ENCODE measurements around the gene RFPL4AL1.
"Not testable (repeated sequence)": the region's sequence is repeated elsewhere in the genome, so short reads cannot be mapped to it uniquely, and the experiment has no call there.

Gene RFPL4AL1
- 0 reads per million in 2 donors for total RNA-seq

GRCh38 chr19:55768818-55769217, at the start of gene RFPL4AL1:
Gene RFPL4AL1, plus strand, starts transcription at chr19:55769118. Its CDS starts 2,687 bp downstream, at chr19:55771805.
- not testable (repeated sequence) for DNase-seq

- no peak for DNase-seq
These were observed 48.6 kb upstream of the RFPL4AL1 start for GRCh38 chr19:55720214-55720746.

DNA sequence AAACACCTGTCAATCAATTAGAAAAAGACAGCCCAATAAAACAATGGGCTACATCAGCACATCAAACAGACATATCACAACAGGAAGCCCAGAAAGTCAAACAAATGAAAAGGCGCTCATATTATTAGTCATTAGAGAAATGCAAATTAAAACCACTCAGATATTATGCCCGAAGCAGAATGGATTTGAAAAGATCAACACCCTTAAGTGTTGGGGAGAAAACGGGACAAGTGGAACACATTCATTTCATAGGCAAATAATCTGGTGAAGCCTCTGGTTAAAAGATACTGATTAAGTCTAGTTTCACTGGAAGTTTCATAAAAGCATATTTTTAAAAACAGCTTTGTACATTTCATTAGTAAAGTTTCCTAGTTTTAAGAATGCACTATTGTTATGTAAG, 48.1 kb upstream of the RFPL4AL1 start:
- DNase-seq: no peak

GRCh38 chr19:55723491-55723890, 45.4 kb upstream of the RFPL4AL1 start:
- no peak for DNase-seq

DNA sequence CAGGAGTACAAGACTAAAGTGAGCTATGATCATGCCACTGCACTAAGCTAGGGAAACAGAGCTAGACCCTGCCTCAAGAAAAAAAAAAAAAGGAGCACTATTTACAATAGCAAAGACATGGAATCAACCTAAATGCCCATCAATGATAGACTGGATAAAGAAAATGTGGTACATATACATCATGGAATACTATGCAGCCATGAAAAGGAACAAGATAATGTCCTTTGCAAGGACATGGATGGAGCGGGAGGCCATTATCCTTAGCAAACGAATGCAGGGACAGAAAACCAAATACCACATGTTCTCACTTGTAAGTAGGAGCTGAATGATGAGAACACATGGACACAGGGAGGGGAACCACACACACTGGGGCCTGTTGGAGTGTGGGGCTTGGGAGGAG, 38.5 kb upstream of the RFPL4AL1 start:
- DNase-seq: not testable (repeated sequence)

DNA sequence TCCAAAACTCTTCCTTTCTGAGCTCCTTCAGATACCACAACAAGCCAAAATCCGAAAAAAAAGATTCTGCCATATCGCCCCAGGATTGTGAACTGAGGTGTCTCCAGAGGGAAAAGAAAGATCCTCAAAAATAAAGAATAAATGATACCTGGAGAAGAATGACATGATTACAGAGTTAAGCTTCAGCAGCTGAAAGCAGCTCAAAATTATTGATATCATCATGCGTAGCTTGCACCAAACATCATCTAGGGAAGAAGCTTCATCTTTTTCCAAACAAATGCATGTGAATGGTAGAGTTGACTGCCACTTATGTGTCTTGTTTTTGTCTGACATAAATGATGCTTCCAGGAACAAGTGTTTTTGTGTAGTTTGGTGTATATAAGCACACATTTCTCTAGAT, 30.6 kb upstream of the RFPL4AL1 start, which contains the start of gene NLRP9:
Gene NLRP9, minus strand, starts transcription at position 101 of the 400 bp plus-strand sequence. Its CDS starts 28 bp downstream, at position 73.
- no peak for DNase-seq

- DNase-seq: no peak
These were observed 18.2 kb upstream of the RFPL4AL1 start for GRCh38 chr19:55750715-55751114.

DNA sequence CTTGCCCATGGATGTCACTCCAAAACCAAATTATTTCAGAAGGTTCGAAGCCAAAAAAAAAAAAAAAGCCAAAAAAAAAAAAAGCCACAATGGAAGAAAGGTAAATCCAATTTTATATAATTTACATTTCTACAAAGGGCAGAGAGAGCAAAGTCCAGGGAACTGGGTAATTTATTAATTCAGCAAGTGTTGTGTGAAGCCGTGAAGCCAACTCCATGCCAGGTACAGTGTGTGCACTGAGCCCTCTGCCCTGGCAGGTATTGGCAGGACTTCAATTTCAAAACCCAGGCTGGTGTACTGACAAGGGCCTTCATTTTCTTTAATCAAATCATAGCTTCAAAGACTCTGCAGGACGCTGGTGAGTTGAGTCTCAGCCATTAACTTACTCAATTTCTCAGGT, 15.5 kb upstream of the RFPL4AL1 start:
- DNase-seq: no peak

GRCh38 chr19:55756808-55757207, 12.1 kb upstream of the RFPL4AL1 start:
- not testable (repeated sequence) for DNase-seq

- DNase-seq: not testable (repeated sequence)
These were observed 10.1 kb upstream of the RFPL4AL1 start, which contains the start of gene RFPL4A for GRCh38 chr19:55758797-55759196. Gene RFPL4A, plus strand, starts transcription at chr19:55759097. Its CDS starts 2,704 bp downstream, at chr19:55761801.

DNA sequence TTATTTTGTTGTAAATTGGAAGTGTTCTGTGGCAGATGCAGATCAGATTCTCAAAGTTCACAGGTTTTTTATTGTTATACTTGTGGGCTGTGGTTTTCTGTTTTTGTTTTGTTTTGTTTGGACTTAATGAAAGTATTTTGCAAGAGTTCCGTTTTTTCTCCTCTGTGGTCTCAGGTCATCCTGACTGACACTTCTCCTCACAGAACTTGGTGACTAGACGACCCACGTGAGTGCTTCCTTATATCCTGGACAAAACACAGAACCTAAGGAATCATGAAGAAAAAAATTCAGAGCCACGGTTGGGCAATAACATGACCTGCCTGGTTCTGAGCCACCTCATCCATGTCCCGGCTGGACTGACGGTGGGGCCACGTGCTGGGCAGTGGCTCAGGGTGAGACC, 2.5 kb upstream of the RFPL4AL1 start:
- DNase-seq: no peak

GRCh38 chr19:55769632-55770031, 714 bp downstream of the RFPL4AL1 start:
- DNase-seq: not testable (repeated sequence)

DNA sequence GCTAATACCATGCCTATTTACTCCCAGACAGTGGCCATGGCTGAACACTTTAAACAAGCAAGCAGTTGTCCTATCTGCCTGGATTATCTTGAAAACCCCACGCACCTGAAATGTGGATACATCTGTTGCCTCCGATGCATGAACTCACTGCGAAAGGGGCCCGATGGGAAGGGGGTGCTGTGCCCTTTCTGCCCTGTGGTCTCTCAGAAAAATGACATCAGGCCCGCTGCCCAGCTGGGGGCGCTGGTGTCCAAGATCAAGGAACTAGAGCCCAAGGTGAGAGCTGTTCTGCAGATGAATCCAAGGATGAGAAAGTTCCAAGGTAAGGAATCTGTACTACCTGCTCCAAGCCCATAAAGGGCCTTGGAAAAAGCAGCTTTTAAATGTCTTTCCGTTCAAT, 8.6 kb downstream of the RFPL4AL1 start:
- DNase-seq: no peak

GRCh38 chr19:55778331-55778730, 9.4 kb downstream of the RFPL4AL1 start:
- DNase-seq: no peak

DNA sequence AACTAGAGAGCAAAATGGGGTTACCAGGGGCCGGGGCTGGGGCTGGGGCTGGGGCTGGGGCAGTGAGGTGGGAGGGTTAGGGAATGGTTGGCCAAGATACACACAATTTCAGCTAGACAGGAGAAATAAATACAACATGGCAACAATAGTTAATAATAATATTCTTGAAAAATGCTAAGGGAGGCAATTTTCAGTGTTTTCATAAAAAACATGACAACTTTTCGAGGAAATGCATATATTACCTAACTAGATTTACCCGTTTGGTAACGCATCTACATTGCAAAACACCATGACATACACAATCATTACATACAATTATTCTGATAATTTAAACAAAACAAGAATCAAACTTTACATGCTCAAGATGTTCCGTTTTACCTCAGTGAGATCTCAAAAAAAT, 12.2 kb downstream of the RFPL4AL1 start:
- no peak for DNase-seq

- no peak for DNase-seq
These were observed 26.1 kb downstream of the RFPL4AL1 start for GRCh38 chr19:55795021-55795420.

GRCh38 chr19:55801416-55801815, 32.5 kb downstream of the RFPL4AL1 start:
- no peak for DNase-seq

DNA sequence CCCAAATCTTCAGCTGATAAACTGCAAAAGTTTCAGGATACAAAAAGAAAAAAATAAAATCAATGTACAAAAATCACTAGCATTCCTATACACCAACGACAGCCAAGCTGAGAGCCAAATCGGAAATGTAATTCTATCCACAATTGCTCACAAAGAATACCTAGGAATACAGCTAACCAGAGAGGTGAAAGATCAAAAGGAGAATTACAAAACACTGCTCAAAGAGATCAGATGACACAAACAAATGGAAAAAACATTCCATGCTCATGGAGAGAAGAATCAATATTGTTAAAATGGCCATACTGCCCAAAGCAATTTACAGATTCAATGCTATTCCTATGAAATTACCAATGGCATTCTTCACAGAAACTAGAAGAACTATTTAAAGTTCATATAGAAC, 33.4 kb downstream of the RFPL4AL1 start:
- DNase-seq: no peak

- peak in 2 of 5 experiments; percentile 4 to 72 for DNase-seq
These were observed 40.6 kb downstream of the RFPL4AL1 start for GRCh38 chr19:55809381-55810058.

GRCh38 chr19:55811340-55811739, 42.4 kb downstream of the RFPL4AL1 start:
- no peak for DNase-seq

DNA sequence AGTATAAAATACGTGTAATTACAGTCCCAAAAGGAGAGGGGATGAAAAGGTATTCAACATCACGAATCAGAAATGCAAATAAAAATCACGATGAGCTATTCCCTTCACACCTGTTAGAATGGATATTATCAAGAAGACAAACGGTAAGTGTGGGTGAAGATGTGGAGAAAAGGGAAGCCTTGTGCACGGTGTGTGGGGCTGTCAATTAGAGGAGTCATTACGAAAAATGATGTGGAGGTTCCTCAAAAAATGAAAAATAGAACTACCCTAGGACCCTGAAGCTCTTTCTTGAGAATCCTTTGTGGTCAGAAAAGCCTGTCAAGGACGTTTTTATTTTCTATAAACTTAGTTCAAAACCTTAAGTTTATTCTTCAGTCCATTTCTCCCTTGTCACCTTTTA, 43.5 kb downstream of the RFPL4AL1 start:
- DNase-seq: no peak

- DNase-seq: no peak
These were observed 45.0 kb downstream of the RFPL4AL1 start for GRCh38 chr19:55813906-55814305.

- DNase-seq: no peak
These were observed 51.1 kb downstream of the RFPL4AL1 start for GRCh38 chr19:55820037-55820436.

All from T-helper 2 cell (primary cell).